ENCODE results near the gene USP17L25. TPM values are rescaled to one million over a fixed set of nuclear protein-coding genes. Genes with fewer than 3 reads are reported as not detected.

USP17L25 gene, protein sequence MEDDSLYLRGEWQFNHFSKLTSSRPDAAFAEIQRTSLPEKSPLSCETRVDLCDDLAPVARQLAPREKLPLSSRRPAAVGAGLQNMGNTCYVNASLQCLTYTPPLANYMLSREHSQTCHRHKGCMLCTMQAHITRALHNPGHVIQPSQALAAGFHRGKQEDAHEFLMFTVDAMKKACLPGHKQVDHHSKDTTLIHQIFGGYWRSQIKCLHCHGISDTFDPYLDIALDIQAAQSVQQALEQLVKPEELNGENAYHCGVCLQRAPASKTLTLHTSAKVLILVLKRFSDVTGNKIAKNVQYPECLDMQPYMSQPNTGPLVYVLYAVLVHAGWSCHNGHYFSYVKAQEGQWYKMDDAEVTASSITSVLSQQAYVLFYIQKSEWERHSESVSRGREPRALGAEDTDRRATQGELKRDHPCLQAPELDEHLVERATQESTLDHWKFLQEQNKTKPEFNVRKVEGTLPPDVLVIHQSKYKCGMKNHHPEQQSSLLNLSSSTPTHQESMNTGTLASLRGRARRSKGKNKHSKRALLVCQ
- total RNA-seq = not detected in 2 replicates

DNA sequence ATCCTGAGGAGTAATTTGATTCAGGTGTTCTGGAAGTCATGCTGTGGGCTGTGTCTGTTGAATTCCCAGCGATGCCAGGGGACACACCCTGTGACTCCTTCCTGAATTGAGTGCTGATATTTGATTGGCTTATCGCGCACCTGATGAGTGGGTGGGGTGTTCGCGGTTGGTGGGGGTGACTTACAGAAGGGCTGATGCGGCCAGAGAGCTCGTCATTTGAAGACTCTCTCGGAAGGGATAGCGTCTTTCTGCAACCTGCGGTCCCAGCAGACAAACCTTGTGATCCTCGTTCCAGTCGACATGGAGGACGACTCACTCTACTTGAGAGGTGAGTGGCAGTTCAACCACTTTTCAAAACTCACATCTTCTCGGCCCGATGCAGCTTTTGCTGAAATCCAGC is at the start of gene USP17L25:
Gene USP17L25, plus strand, starts transcription at position 301 of the 400 bp plus-strand sequence. Its CDS starts 0 bp downstream, at position 301.

DNA sequence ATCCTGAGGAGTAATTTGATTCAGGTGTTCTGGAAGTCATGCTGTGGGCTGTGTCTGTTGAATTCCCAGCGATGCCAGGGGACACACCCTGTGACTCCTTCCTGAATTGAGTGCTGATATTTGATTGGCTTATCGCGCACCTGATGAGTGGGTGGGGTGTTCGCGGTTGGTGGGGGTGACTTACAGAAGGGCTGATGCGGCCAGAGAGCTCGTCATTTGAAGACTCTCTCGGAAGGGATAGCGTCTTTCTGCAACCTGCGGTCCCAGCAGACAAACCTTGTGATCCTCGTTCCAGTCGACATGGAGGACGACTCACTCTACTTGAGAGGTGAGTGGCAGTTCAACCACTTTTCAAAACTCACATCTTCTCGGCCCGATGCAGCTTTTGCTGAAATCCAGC is 4.8 kb upstream of the USP17L25 start, which contains the start of gene USP17L24:
Gene USP17L24, plus strand, starts transcription at position 301 of the 400 bp plus-strand sequence. Its CDS starts 0 bp downstream, at position 301.

DNA sequence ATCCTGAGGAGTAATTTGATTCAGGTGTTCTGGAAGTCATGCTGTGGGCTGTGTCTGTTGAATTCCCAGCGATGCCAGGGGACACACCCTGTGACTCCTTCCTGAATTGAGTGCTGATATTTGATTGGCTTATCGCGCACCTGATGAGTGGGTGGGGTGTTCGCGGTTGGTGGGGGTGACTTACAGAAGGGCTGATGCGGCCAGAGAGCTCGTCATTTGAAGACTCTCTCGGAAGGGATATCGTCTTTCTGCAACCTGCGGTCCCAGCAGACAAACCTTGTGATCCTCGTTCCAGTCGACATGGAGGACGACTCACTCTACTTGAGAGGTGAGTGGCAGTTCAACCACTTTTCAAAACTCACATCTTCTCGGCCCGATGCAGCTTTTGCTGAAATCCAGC is 4.6 kb downstream of the USP17L25 start, which contains the start of gene USP17L26:
Gene USP17L26, plus strand, starts transcription at position 301 of the 400 bp plus-strand sequence. Its CDS starts 0 bp downstream, at position 301.

DNA sequence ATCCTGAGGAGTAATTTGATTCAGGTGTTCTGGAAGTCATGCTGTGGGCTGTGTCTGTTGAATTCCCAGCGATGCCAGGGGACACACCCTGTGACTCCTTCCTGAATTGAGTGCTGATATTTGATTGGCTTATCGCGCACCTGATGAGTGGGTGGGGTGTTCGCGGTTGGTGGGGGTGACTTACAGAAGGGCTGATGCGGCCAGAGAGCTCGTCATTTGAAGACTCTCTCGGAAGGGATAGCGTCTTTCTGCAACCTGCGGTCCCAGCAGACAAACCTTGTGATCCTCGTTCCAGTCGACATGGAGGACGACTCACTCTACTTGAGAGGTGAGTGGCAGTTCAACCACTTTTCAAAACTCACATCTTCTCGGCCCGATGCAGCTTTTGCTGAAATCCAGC is 9.4 kb downstream of the USP17L25 start, which contains the start of gene USP17L5:
Gene USP17L5, plus strand, starts transcription at position 301 of the 400 bp plus-strand sequence. Its CDS starts 0 bp downstream, at position 301.

DNA sequence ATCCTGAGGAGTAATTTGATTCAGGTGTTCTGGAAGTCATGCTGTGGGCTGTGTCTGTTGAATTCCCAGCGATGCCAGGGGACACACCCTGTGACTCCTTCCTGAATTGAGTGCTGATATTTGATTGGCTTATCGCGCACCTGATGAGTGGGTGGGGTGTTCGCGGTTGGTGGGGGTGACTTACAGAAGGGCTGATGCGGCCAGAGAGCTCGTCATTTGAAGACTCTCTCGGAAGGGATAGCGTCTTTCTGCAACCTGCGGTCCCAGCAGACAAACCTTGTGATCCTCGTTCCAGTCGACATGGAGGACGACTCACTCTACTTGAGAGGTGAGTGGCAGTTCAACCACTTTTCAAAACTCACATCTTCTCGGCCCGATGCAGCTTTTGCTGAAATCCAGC is 14.1 kb downstream of the USP17L25 start, which contains the start of gene USP17L27:
Gene USP17L27, plus strand, starts transcription at position 301 of the 400 bp plus-strand sequence. Its CDS starts 0 bp downstream, at position 301.

DNA sequence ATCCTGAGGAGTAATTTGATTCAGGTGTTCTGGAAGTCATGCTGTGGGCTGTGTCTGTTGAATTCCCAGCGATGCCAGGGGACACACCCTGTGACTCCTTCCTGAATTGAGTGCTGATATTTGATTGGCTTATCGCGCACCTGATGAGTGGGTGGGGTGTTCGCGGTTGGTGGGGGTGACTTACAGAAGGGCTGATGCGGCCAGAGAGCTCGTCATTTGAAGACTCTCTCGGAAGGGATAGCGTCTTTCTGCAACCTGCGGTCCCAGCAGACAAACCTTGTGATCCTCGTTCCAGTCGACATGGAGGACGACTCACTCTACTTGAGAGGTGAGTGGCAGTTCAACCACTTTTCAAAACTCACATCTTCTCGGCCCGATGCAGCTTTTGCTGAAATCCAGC is 18.9 kb downstream of the USP17L25 start, which contains the start of gene USP17L28:
Gene USP17L28, plus strand, starts transcription at position 301 of the 400 bp plus-strand sequence. Its CDS starts 0 bp downstream, at position 301.

DNA sequence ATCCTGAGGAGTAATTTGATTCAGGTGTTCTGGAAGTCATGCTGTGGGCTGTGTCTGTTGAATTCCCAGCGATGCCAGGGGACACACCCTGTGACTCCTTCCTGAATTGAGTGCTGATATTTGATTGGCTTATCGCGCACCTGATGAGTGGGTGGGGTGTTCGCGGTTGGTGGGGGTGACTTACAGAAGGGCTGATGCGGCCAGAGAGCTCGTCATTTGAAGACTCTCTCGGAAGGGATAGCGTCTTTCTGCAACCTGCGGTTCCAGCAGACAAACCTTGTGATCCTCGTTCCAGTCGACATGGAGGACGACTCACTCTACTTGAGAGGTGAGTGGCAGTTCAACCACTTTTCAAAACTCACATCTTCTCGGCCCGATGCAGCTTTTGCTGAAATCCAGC is 23.6 kb downstream of the USP17L25 start, which contains the start of gene USP17L29:
Gene USP17L29, plus strand, starts transcription at position 301 of the 400 bp plus-strand sequence. Its CDS starts 0 bp downstream, at position 301.

DNA sequence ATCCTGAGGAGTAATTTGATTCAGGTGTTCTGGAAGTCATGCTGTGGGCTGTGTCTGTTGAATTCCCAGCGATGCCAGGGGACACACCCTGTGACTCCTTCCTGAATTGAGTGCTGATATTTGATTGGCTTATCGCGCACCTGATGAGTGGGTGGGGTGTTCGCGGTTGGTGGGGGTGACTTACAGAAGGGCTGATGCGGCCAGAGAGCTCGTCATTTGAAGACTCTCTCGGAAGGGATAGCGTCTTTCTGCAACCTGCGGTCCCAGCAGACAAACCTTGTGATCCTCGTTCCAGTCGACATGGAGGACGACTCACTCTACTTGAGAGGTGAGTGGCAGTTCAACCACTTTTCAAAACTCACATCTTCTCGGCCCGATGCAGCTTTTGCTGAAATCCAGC is 33.1 kb downstream of the USP17L25 start, which contains the start of gene USP17L30:
Gene USP17L30, plus strand, starts transcription at position 301 of the 400 bp plus-strand sequence. Its CDS starts 0 bp downstream, at position 301.

Other genes starting within 250 kb of the USP17L25 start
- not detected in 2 replicates for gene FAM90A26, start 159.5 kb upstream of the USP17L25 start, total RNA-seq
- not detected in 2 replicates for gene USP17L10, start 119.3 kb upstream of the USP17L25 start, total RNA-seq
- gene USP17L11, start 114.5 kb upstream of the USP17L25 start, total RNA-seq = not detected in 2 replicates
- gene USP17L12, start 109.8 kb upstream of the USP17L25 start, total RNA-seq = not detected in 2 replicates
- gene USP17L13, start 105.0 kb upstream of the USP17L25 start, total RNA-seq = not detected in 2 replicates
- 0.11 TPM in 1 of 2 replicates, not detected in the other for gene USP17L15, start 95.5 kb upstream of the USP17L25 start, total RNA-seq
- gene USP17L17, start 86.0 kb upstream of the USP17L25 start, total RNA-seq = not detected in 2 replicates
- not detected in 2 replicates for gene USP17L18, start 81.3 kb upstream of the USP17L25 start, total RNA-seq
- not detected in 2 replicates for gene USP17L19, start 76.5 kb upstream of the USP17L25 start, total RNA-seq
- not detected in 2 replicates for gene USP17L20, start 71.8 kb upstream of the USP17L25 start, total RNA-seq
- gene USP17L21, start 67.0 kb upstream of the USP17L25 start, total RNA-seq = not detected in 2 replicates
- gene USP17L22, start 62.3 kb upstream of the USP17L25 start, total RNA-seq = not detected in 2 replicates
- gene USP17L24, start 4.7 kb upstream of the USP17L25 start, total RNA-seq = not detected in 2 replicates
- gene USP17L26, start 4.7 kb downstream of the USP17L25 start, total RNA-seq = not detected in 2 replicates
- gene USP17L5, start 9.5 kb downstream of the USP17L25 start, total RNA-seq = not detected in 2 replicates
- gene USP17L27, start 14.2 kb downstream of the USP17L25 start, total RNA-seq = not detected in 2 replicates
- not detected in 2 replicates for gene USP17L28, start 19.0 kb downstream of the USP17L25 start, total RNA-seq
- not detected in 2 replicates for gene USP17L29, start 23.7 kb downstream of the USP17L25 start, total RNA-seq
- not detected in 2 replicates for gene USP17L30, start 33.2 kb downstream of the USP17L25 start, total RNA-seq
- gene DEFB131A, start 114.5 kb downstream of the USP17L25 start, total RNA-seq = not detected in 2 replicates

Data from uterine smooth muscle cell (primary cell).